Activated CD4-positive, alpha-beta T cell treated with anti-CD3 and anti-CD28 coated beads, Interleukin-2, amount 10 ng/mL, durations not matched to agents 24 days and 14 days (primary cell): Measurements from ENCODE around the gene GPR25. TPM values are rescaled to one million over a fixed set of nuclear protein-coding genes. Genes with fewer than 3 reads are reported as not detected.

Experiments used
- DNase-seq: peaks from one replicate; pipeline ENCODE4 v3.0.0; 2022
- H3K27ac Mint-ChIP-seq: one replicate; pipeline ENCODE4 v1.8.0; 2022; ENCODE audit warnings: mild to moderate bottlenecking, mixed read lengths
- H3K27me3 Mint-ChIP-seq: one replicate; pipeline ENCODE4 v1.8.0; 2022; ENCODE audit warnings: mixed read lengths
- H3K36me3 Mint-ChIP-seq: one replicate; pipeline ENCODE4 v1.8.0; 2022; ENCODE audit warnings: low read depth, mild to moderate bottlenecking, mixed read lengths
- H3K4me1 Mint-ChIP-seq: one replicate; pipeline ENCODE4 v1.8.0; 2021; ENCODE audit warnings: mixed read lengths
- H3K4me3 Mint-ChIP-seq: one replicate; pipeline ENCODE4 v1.8.0; 2022; ENCODE audit warnings: mild to moderate bottlenecking, moderate library complexity, mixed read lengths
- H3K9me3 Mint-ChIP-seq: one replicate; pipeline ENCODE4 v1.8.0; 2021; ENCODE audit warnings: mixed read lengths
- intact Hi-C: fragments of 100-400 bp; cut with micrococcal nuclease; formaldehyde crosslinking; loops from one replicate; pipeline ENCODE4 v1.15.1; 2023
- total RNA-seq: library from RNA; stranded (reverse); gene quantifications from 2 replicates; pipeline ENCODE4 v1.2.3, GENCODE V29; 2022

The GPR25 gene
- total RNA-seq, 1 donor from 2014 or later: not detected

GRCh38 chr1:200893411-200893901, 20.7 kb downstream of the GPR25 start:
- H3K27me3 Mint-ChIP-seq: peaks cover 57% of the 10 kb centered on the region
- peaks cover 25% of the 10 kb centered on the region for H3K4me1 Mint-ChIP-seq
- no peak overlapping the region for H3K4me3 Mint-ChIP-seq
- H3K9me3 Mint-ChIP-seq: no peaks in the 10 kb centered on the region
- intact Hi-C loops: no loop called here
- H3K36me3 Mint-ChIP-seq: no peaks in the 10 kb centered on the region
- no peak for DNase-seq
- no peak overlapping the region for H3K27ac Mint-ChIP-seq

- H3K36me3 Mint-ChIP-seq: no peaks in the 10 kb centered on the region
- peaks cover 61% of the 10 kb centered on the region for H3K27me3 Mint-ChIP-seq
- peaks cover 11% of the 10 kb centered on the region for H3K4me1 Mint-ChIP-seq
- no peak for DNase-seq
- no peaks in the 10 kb centered on the region for H3K9me3 Mint-ChIP-seq
- intact Hi-C loops: no loop called here
- no peak within 1 kb of the TSS for H3K4me3 Mint-ChIP-seq
- no peak within 1 kb of the TSS for H3K27ac Mint-ChIP-seq
These were observed 22.1 kb downstream of the GPR25 start, which contains the start of gene INAVA for GRCh38 chr1:200894712-200895442. TSS of gene INAVA (plus strand) at chr1:200894900. CDS start at chr1:200898401, 3,501 bp downstream.

GRCh38 chr1:200895443-200895789, 22.6 kb downstream of the GPR25 start:
- no peaks in the 10 kb centered on the region for H3K36me3 Mint-ChIP-seq
- H3K4me1 Mint-ChIP-seq: peaks cover 9% of the 10 kb centered on the region
- intact Hi-C loops: no loop called here
- H3K9me3 Mint-ChIP-seq: no peaks in the 10 kb centered on the region
- DNase-seq: no peak
- H3K27ac Mint-ChIP-seq: no peak overlapping the region
- no peak overlapping the region for H3K4me3 Mint-ChIP-seq
- peaks cover 61% of the 10 kb centered on the region for H3K27me3 Mint-ChIP-seq

GRCh38 chr1:200895801-200896530, 23.2 kb downstream of the GPR25 start:
- Mint-ChIP-seq H3K27me3 (peaks cover 59% of the 10 kb centered on the region), H3K9me3 (no peaks in the 10 kb centered on the region)
- intact Hi-C loops: no loop called here

GRCh38 chr1:200896531-200897196, 23.9 kb downstream of the GPR25 start:
- peaks cover 3% of the 10 kb centered on the region for H3K4me1 Mint-ChIP-seq
- no peaks in the 10 kb centered on the region for H3K36me3 Mint-ChIP-seq
- no peaks in the 10 kb centered on the region for H3K9me3 Mint-ChIP-seq
- no peak for DNase-seq
- peaks cover 60% of the 10 kb centered on the region for H3K27me3 Mint-ChIP-seq
- no peak overlapping the region for H3K27ac Mint-ChIP-seq
- H3K4me3 Mint-ChIP-seq: no peak overlapping the region
- intact Hi-C loops: no loop called here

More at GRCh38 chr1:200895801-200896530, 23.2 kb downstream of the GPR25 start:
- peaks cover 5% of the 10 kb centered on the region for H3K4me1 Mint-ChIP-seq
- H3K36me3 Mint-ChIP-seq: no peaks in the 10 kb centered on the region
- H3K4me3 Mint-ChIP-seq: no peak overlapping the region
- no peak for DNase-seq
- no peak overlapping the region for H3K27ac Mint-ChIP-seq

- no peak overlapping the region for H3K27ac Mint-ChIP-seq
- H3K36me3 Mint-ChIP-seq: no peaks in the 10 kb centered on the region
- intact Hi-C loops: no loop called here
- DNase-seq: no peak
- peaks cover 60% of the 10 kb centered on the region for H3K27me3 Mint-ChIP-seq
- H3K4me3 Mint-ChIP-seq: no peak overlapping the region
- no peaks in the 10 kb centered on the region for H3K9me3 Mint-ChIP-seq
- no peaks in the 10 kb centered on the region for H3K4me1 Mint-ChIP-seq
These were observed 24.5 kb downstream of the GPR25 start for GRCh38 chr1:200897259-200897658.

- Mint-ChIP-seq H3K4me1 (no peaks in the 10 kb centered on the region), H3K27me3 (peaks cover 48% of the 10 kb centered on the region), H3K27ac (no peak overlapping the region), H3K9me3 (no peaks in the 10 kb centered on the region), H3K4me3 (no peak overlapping the region), H3K36me3 (no peaks in the 10 kb centered on the region)
- DNase-seq: no peak
- intact Hi-C loops: no loop called here
These were observed 26.2 kb downstream of the GPR25 start for GRCh38 chr1:200899015-200899386.

GRCh38 chr1:200899451-200899915, 26.7 kb downstream of the GPR25 start:
- intact Hi-C loops: no loop called here
- no peak overlapping the region for H3K27ac Mint-ChIP-seq
- peaks cover 45% of the 10 kb centered on the region for H3K27me3 Mint-ChIP-seq
- H3K36me3 Mint-ChIP-seq: no peaks in the 10 kb centered on the region
- H3K9me3 Mint-ChIP-seq: no peaks in the 10 kb centered on the region
- DNase-seq: no peak
- H3K4me1 Mint-ChIP-seq: no peaks in the 10 kb centered on the region
- no peak overlapping the region for H3K4me3 Mint-ChIP-seq

- Mint-ChIP-seq H3K9me3 (no peaks in the 10 kb centered on the region), H3K27me3 (peaks cover 45% of the 10 kb centered on the region), H3K4me3 (no peak overlapping the region), H3K4me1 (peaks cover under 1% of the 10 kb centered on the region), H3K27ac (no peak overlapping the region), H3K36me3 (no peaks in the 10 kb centered on the region)
- intact Hi-C loops: no loop called here
- no peak for DNase-seq
These were observed 27.4 kb downstream of the GPR25 start for GRCh38 chr1:200899954-200900867.

- H3K27me3 Mint-ChIP-seq: peaks cover 46% of the 10 kb centered on the region
- intact Hi-C loops: no loop called here
- H3K4me3 Mint-ChIP-seq: no peak overlapping the region
- DNase-seq: no peak
- no peaks in the 10 kb centered on the region for H3K36me3 Mint-ChIP-seq
- no peak overlapping the region for H3K27ac Mint-ChIP-seq
- peaks cover 6% of the 10 kb centered on the region for H3K4me1 Mint-ChIP-seq
- no peaks in the 10 kb centered on the region for H3K9me3 Mint-ChIP-seq
These were observed 28.1 kb downstream of the GPR25 start for GRCh38 chr1:200900877-200901276.

- H3K36me3 Mint-ChIP-seq: no peaks in the 10 kb centered on the region
- H3K9me3 Mint-ChIP-seq: no peaks in the 10 kb centered on the region
- peaks cover 6% of the 10 kb centered on the region for H3K4me1 Mint-ChIP-seq
- no peak for DNase-seq
- H3K4me3 Mint-ChIP-seq: no peak overlapping the region
- peaks cover 45% of the 10 kb centered on the region for H3K27me3 Mint-ChIP-seq
- intact Hi-C loops: no loop called here
- no peak overlapping the region for H3K27ac Mint-ChIP-seq
These were observed 28.6 kb downstream of the GPR25 start for GRCh38 chr1:200901350-200901749.

- H3K9me3 Mint-ChIP-seq: no peaks in the 10 kb centered on the region
- no peak overlapping the region for H3K27ac Mint-ChIP-seq
- H3K4me1 Mint-ChIP-seq: peaks cover 6% of the 10 kb centered on the region
- H3K36me3 Mint-ChIP-seq: no peaks in the 10 kb centered on the region
- no peak for DNase-seq
- intact Hi-C loops: no loop called here
- no peak overlapping the region for H3K4me3 Mint-ChIP-seq
- peaks cover 44% of the 10 kb centered on the region for H3K27me3 Mint-ChIP-seq
These were observed 29.1 kb downstream of the GPR25 start for GRCh38 chr1:200901796-200902444.

- Mint-ChIP-seq H3K36me3 (no peaks in the 10 kb centered on the region), H3K4me3 (no peak overlapping the region), H3K9me3 (no peaks in the 10 kb centered on the region), H3K27ac (no peak overlapping the region), H3K27me3 (peaks cover 45% of the 10 kb centered on the region), H3K4me1 (peaks cover 6% of the 10 kb centered on the region)
- intact Hi-C loops: no loop called here
- DNase-seq: no peak
These were observed 31.0 kb downstream of the GPR25 start for GRCh38 chr1:200903793-200904192.
